ENCODE measurements around the gene ANKRD2. TPM values are rescaled to one million over a fixed set of nuclear protein-coding genes. Genes with fewer than 3 reads are reported as not detected.

Gene ANKRD2
- total RNA-seq, 3 donors from 2014 or later, result 0.29 to 0.75 (median 0.35) TPM

DNA sequence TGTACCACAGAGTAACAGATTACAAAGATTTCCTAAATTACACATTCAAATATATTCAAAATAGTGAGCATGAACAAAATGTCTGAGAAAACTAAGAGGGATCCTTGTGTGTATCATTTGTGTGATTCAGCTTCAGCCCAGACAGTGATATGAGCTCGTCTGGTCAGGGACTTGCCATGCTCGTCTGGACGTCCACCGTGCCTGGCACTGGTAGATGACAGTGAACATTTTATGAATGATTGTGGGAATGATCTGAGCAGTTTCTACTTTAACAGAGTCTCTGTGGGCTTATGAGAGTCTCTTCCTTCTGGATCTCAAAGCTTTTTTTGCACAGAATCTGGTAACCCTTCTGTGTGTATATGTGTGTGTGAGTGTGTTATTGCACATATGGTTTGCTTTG is 34.2 kb upstream of the ANKRD2 start:
- no peak for ATAC-seq
- TF ChIP-seq, protein P1, sequence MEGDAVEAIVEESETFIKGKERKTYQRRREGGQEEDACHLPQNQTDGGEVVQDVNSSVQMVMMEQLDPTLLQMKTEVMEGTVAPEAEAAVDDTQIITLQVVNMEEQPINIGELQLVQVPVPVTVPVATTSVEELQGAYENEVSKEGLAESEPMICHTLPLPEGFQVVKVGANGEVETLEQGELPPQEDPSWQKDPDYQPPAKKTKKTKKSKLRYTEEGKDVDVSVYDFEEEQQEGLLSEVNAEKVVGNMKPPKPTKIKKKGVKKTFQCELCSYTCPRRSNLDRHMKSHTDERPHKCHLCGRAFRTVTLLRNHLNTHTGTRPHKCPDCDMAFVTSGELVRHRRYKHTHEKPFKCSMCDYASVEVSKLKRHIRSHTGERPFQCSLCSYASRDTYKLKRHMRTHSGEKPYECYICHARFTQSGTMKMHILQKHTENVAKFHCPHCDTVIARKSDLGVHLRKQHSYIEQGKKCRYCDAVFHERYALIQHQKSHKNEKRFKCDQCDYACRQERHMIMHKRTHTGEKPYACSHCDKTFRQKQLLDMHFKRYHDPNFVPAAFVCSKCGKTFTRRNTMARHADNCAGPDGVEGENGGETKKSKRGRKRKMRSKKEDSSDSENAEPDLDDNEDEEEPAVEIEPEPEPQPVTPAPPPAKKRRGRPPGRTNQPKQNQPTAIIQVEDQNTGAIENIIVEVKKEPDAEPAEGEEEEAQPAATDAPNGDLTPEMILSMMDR (IDR thresholded peaks at IDR 0.05), result no peak
- no peaks in the 10 kb centered on the region for H3K4me1 ChIP-seq (ENCODE audit: low read depth)
- H3K36me3 ChIP-seq (ENCODE audit: low read depth), result no peaks in the 10 kb centered on the region
- no peaks in the 10 kb centered on the region for H3K9me3 ChIP-seq
- intact Hi-C loops (cut with DNase I, micrococcal nuclease), result no loop called here
- peak in 1 of 3 donors; percentile 5 for DNase-seq
- H3K4me3 ChIP-seq, result no peak overlapping the region

DNA sequence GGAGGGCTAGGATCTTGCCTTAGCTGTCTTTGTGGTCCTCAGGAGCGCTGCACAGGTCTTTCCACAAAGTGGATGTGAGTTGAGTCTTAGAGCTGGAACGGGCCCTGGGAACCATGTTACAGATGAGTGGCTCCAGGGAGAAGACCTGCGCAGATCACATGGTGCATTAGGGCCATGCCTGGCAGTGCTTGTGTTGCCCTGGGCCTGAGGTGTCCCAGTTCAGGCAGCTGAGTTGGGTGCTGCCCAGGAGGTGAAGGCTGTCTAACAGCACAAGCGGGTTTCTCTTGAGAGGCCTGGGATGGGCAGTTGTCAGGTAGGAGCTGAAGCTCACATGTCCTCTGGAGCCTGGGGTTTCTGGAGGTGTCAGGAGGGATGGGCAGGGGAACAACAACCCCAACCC is 33.7 kb upstream of the ANKRD2 start:
- TF ChIP-seq, protein P1 (IDR thresholded peaks at IDR 0.05), result no peak
- DNase-seq (peak in 1 of 3 donors; percentile 14), ATAC-seq (no peak)
- Histone ChIP-seq H3K4me1 (ENCODE audit: low read depth) (no peaks in the 10 kb centered on the region), H3K4me3 (no peak overlapping the region), H3K36me3 (ENCODE audit: low read depth) (no peaks in the 10 kb centered on the region), H3K9me3 (no peaks in the 10 kb centered on the region)
- intact Hi-C loops (cut with DNase I, micrococcal nuclease), result no loop called here

DNA sequence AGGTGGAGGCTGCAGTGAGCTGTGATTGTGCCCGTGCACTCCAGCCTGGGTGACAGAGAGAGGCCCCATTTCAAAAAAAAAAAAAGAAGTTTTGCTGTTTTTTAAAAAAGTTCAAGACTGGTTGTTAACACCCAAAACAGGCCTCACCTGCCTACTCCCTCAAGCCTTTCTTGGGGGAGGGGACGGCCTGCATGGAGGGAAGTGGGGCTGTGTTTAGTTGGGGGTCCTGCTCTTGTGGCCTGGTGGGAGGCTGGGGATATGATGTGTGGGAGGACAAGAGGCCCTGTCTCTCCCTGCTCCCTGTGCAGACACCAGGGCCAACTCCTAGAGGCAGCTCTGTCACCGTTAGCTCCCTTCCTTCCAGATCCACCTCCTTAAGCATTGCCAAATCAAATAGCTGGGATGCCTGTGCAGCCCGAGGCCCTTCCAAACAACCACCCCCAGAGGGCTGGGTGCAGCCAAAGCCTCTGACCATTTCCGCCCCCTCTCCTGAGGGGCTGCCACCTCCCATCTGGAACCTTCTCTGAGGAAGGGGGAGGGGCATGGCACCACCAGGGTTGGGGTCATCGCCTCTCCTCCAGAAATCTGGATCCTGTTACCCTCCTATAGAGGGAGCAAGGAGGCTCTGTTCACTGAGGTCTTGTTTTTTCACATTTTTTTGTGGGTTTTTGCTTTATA is 32.9 kb upstream of the ANKRD2 start:
- no peaks in the 10 kb centered on the region for H3K4me1 ChIP-seq (ENCODE audit: low read depth)
- TF ChIP-seq, protein P1 (IDR thresholded peaks at IDR 0.05), result no peak
- H3K9me3 ChIP-seq, result no peaks in the 10 kb centered on the region
- H3K4me3 ChIP-seq, result no peak overlapping the region
- ATAC-seq, result no peak
- intact Hi-C loops (cut with DNase I, micrococcal nuclease), result no loop called here
- peak in 1 of 3 donors; percentile 33 for DNase-seq
- no peaks in the 10 kb centered on the region for H3K36me3 ChIP-seq (ENCODE audit: low read depth)

DNA sequence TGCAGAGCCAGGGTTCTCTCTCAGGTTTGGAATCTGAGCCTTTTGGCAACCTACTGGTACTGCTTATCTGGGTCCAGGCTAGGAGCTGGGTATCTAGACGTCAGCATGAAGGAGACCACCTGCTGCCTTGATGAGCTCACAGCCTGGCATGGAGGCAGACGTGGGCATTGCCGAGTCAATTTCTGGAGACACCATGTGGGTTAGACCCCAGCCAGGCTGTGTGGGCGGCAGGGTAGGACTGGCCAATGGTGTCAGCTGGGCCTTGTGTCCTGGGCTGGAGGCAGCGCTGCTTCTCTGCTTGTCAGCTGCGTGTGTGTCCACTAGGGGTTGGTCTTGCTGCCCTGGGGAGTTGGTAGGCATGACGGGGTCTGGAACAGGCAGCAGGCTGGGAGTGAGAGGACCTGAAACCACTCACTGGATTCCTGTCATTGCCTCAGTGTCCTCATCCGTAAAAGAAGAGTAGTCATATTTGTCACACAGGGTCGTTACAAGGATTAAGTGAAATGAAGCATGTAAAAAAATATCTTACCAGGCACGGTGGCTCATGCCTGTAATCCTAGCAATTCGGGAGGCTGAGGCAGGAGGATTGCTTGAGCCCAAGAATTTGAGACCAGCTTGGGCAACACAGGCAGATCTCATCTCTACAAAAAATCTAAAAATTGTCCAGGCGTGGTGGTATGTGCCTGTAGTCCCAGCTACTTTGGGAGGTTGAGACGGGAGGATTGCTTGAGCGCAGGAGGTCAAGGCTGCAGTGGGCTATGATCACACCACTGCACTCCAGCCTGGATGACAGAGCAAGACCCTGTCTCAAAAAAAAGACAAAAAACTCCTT is 31.7 kb upstream of the ANKRD2 start:
- H3K9me3 ChIP-seq, result no peaks in the 10 kb centered on the region
- no peaks in the 10 kb centered on the region for H3K36me3 ChIP-seq (ENCODE audit: low read depth)
- TF ChIP-seq, protein P1 (IDR thresholded peaks at IDR 0.05), result no peak
- DNase-seq, result peak in 1 of 3 donors; percentile 46
- intact Hi-C loops (cut with DNase I, micrococcal nuclease), result no loop called here
- H3K4me3 ChIP-seq, result no peak overlapping the region
- no peaks in the 10 kb centered on the region for H3K4me1 ChIP-seq (ENCODE audit: low read depth)
- ATAC-seq, result no peak

DNA sequence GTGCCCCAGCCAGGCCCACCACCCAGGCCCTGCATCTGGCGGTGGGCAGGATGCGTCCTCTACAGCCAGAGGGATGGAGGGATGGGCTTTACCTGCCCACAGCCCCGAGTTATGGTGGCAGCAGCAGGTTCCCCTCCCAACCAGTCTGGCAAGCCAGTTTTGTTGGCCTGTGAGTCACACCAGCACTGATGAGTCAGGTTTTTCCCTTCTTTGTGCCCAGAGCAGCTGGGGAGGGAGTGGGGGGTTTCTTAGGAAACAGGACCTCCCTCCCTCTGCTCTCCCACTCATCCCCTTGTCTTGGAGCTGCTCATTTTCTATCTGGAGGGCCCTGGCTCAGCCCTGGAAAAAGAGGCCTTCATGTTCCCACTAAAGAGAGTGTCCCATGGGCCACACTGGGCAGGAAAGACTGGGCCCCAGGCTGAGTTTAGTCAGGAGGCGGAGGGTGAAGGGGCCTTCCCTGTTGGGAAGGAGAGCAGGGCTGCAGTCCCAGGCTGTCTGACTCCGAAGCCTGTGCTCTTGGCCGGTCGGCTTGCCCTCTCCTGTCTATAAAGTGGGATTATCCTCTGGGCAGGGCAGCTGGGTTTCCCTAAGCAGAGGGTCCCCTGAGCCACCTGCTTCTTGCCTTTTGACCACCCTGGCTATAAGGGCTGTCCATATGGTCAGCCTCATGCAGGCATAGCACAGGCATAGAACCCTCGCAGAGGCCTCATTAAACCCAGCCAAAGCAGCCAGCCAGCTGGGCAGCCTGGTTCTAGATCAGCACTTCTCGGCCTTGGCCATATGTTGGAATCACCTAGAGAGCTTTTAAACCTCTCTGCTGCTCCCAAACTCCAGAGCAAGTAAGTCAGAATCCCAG is 30.2 kb upstream of the ANKRD2 start:
- ATAC-seq (peak; percentile 72), DNase-seq (peak; percentile 34 to 62 (median 37))
- H3K36me3 ChIP-seq (ENCODE audit: low read depth), result no peaks in the 10 kb centered on the region
- no peaks in the 10 kb centered on the region for H3K9me3 ChIP-seq
- H3K4me3 ChIP-seq, result no peak overlapping the region
- TF ChIP-seq, protein P1 (IDR thresholded peaks at IDR 0.05), result no peak
- intact Hi-C loops (cut with DNase I, micrococcal nuclease), result no loop called here
- H3K4me1 ChIP-seq (ENCODE audit: low read depth), result no peaks in the 10 kb centered on the region

Measured in mucosa of descending colon (tissue), 3 donors.